ENCODE results near the gene ANKRD63.

DNA sequence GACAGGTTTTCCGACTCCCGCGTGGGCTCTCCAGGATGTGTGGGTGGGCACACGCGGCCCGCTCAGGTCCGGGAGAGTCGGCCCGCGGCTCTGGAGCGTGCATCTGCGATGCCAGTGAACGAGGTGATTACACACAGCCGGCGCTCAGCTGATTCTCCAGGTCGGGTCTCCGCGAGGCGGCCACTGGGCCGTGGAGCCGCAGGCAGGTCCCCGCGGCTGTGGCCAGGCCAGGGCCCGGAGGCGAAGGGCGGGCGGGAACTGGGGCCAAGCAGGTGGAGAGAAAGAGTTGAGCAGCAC is 30.8 kb downstream of the ANKRD63 start:
- TF ChIP-seq ARNTL (CRISPR knock-in tag; IDR thresholded peaks at IDR 0.05; ENCODE audit: borderline replicate concordance, low read depth) (no peak), ZNF70 (CRISPR knock-in tag; IDR thresholded peaks at IDR 0.05) (no peak), ZNF8 (CRISPR knock-in tag; IDR thresholded peaks at IDR 0.05) (no peak), ESRRG (CRISPR knock-in tag; IDR thresholded peaks at IDR 0.05) (no peak), RARB (CRISPR knock-in tag; IDR thresholded peaks at IDR 0.05) (no peak), PPARA (CRISPR knock-in tag; IDR thresholded peaks at IDR 0.05; ENCODE audit: borderline replicate concordance) (no peak), OSR1 (CRISPR knock-in tag; IDR thresholded peaks at IDR 0.05) (no peak), ZNF565 (CRISPR knock-in tag; conservative IDR thresholded peaks at IDR 0.05; ENCODE audit: low read depth) (no peak), ISL1 (CRISPR knock-in tag; IDR thresholded peaks at IDR 0.05) (no peak)
- TF ChIP-seq, protein P1, sequence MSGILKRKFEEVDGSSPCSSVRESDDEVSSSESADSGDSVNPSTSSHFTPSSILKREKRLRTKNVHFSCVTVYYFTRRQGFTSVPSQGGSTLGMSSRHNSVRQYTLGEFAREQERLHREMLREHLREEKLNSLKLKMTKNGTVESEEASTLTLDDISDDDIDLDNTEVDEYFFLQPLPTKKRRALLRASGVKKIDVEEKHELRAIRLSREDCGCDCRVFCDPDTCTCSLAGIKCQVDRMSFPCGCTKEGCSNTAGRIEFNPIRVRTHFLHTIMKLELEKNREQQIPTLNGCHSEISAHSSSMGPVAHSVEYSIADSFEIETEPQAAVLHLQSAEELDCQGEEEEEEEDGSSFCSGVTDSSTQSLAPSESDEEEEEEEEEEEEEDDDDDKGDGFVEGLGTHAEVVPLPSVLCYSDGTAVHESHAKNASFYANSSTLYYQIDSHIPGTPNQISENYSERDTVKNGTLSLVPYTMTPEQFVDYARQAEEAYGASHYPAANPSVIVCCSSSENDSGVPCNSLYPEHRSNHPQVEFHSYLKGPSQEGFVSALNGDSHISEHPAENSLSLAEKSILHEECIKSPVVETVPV (CRISPR knock-in tag; IDR thresholded peaks at IDR 0.05), result no peak
- TF ChIP-seq, protein P2, sequence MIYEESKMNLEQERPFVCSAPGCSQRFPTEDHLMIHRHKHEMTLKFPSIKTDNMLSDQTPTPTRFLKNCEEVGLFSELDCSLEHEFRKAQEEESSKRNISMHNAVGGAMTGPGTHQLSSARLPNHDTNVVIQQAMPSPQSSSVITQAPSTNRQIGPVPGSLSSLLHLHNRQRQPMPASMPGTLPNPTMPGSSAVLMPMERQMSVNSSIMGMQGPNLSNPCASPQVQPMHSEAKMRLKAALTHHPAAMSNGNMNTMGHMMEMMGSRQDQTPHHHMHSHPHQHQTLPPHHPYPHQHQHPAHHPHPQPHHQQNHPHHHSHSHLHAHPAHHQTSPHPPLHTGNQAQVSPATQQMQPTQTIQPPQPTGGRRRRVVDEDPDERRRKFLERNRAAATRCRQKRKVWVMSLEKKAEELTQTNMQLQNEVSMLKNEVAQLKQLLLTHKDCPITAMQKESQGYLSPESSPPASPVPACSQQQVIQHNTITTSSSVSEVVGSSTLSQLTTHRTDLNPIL (CRISPR knock-in tag; IDR thresholded peaks at IDR 0.05; ENCODE audit: low read depth), result no peak
- TF ChIP-seq, protein P3, sequence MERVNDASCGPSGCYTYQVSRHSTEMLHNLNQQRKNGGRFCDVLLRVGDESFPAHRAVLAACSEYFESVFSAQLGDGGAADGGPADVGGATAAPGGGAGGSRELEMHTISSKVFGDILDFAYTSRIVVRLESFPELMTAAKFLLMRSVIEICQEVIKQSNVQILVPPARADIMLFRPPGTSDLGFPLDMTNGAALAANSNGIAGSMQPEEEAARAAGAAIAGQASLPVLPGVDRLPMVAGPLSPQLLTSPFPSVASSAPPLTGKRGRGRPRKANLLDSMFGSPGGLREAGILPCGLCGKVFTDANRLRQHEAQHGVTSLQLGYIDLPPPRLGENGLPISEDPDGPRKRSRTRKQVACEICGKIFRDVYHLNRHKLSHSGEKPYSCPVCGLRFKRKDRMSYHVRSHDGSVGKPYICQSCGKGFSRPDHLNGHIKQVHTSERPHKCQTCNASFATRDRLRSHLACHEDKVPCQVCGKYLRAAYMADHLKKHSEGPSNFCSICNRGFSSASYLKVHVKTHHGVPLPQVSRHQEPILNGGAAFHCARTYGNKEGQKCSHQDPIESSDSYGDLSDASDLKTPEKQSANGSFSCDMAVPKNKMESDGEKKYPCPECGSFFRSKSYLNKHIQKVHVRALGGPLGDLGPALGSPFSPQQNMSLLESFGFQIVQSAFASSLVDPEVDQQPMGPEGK (CRISPR knock-in tag; IDR thresholded peaks at IDR 0.05; ENCODE audit: borderline replicate concordance), result no peak
- TF ChIP-seq, protein P4, sequence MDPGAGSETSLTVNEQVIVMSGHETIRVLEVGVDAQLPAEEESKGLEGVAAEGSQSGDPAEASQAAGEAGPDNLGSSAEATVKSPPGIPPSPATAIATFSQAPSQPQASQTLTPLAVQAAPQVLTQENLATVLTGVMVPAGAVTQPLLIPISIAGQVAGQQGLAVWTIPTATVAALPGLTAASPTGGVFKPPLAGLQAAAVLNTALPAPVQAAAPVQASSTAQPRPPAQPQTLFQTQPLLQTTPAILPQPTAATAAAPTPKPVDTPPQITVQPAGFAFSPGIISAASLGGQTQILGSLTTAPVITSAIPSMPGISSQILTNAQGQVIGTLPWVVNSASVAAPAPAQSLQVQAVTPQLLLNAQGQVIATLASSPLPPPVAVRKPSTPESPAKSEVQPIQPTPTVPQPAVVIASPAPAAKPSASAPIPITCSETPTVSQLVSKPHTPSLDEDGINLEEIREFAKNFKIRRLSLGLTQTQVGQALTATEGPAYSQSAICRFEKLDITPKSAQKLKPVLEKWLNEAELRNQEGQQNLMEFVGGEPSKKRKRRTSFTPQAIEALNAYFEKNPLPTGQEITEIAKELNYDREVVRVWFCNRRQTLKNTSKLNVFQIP (CRISPR knock-in tag; IDR thresholded peaks at IDR 0.05; ENCODE audit: borderline replicate concordance, low read depth), result no peak

All from SK-N-SH treated with all-trans-retinoic acid at 6 μM for 48 hours (cell line).